NCI-H2029 treated with DMSO at 0.1 percent for 48 hours (cell line): ENCODE data around the gene EVC2.

Experiments used
- DNase-seq: peaks from one replicate; lab custom pipeline; 2025; lab: John Stamatoyannopoulos, UW

Gene EVC2

GRCh38 chr4:5708449-5709206, at the start of gene EVC2:
Gene EVC2, minus strand, starts transcription at chr4:5708559. Its CDS starts 46 bp downstream, at chr4:5708513.
- DNase-seq: no peak

GRCh38 chr4:5757954-5758353, 49.6 kb upstream of the EVC2 start:
- DNase-seq: no peak

GRCh38 chr4:5757536-5757935, 49.2 kb upstream of the EVC2 start:
- DNase-seq: no peak

GRCh38 chr4:5757091-5757490, 48.7 kb upstream of the EVC2 start:
- no peak for DNase-seq

- no peak for DNase-seq
Observed at GRCh38 chr4:5756271-5756670, 47.9 kb upstream of the EVC2 start.

GRCh38 chr4:5755679-5756078, 47.3 kb upstream of the EVC2 start:
- no peak for DNase-seq

GRCh38 chr4:5755161-5755560, 46.8 kb upstream of the EVC2 start:
- no peak for DNase-seq

GRCh38 chr4:5754529-5754881, 46.1 kb upstream of the EVC2 start:
- no peak for DNase-seq

- no peak for DNase-seq
Observed at GRCh38 chr4:5753766-5754528, 45.6 kb upstream of the EVC2 start.

- no peak for DNase-seq
Observed at GRCh38 chr4:5753366-5753765, 45.0 kb upstream of the EVC2 start.

- DNase-seq: no peak
Observed at GRCh38 chr4:5752376-5753184, 44.2 kb upstream of the EVC2 start.

GRCh38 chr4:5751666-5752375, 43.5 kb upstream of the EVC2 start:
- no peak for DNase-seq

- no peak for DNase-seq
Observed at GRCh38 chr4:5750946-5751665, 42.7 kb upstream of the EVC2 start.

- no peak for DNase-seq
Observed at GRCh38 chr4:5750052-5750945, 41.9 kb upstream of the EVC2 start.

GRCh38 chr4:5749568-5749967, 41.2 kb upstream of the EVC2 start:
- no peak for DNase-seq

GRCh38 chr4:5747738-5748375, 39.5 kb upstream of the EVC2 start:
- no peak for DNase-seq

GRCh38 chr4:5746829-5747737, 38.7 kb upstream of the EVC2 start:
- no peak for DNase-seq

GRCh38 chr4:5746250-5746649, 37.9 kb upstream of the EVC2 start:
- DNase-seq: no peak

GRCh38 chr4:5742968-5743367, 34.6 kb upstream of the EVC2 start:
- DNase-seq: no peak
